Left renal pelvis (tissue), 4 donors: ENCODE measurements around the gene TMEM237. TPM values are rescaled to one million over a fixed set of nuclear protein-coding genes. Genes with fewer than 3 reads are reported as not detected.
"Not testable (repeated sequence)": the region's sequence is repeated elsewhere in the genome, so short reads cannot be mapped to it uniquely, and the experiment has no call there.

Experiments
- DNase-seq, 4 donors: peaks; one replicate each; pipeline ENCODE4 v3.0.0-alpha.2; 2013; ENCODE audit warnings: low read depth in 4 of 4, low spot score in 3 of 4
- polyA plus RNA-seq, 4 donors: library from polyadenylated mRNA; unstranded; fragments of 120-200 nt; gene quantifications; one replicate each; pipeline ENCODE4 v1.2.1, GENCODE V29; 2013; ENCODE audit not compliant: insufficient read length in 4 of 4

The TMEM237 gene
- polyA plus RNA-seq, result 10 to 100 TPM; 43.4 to 60.0 (median 57.4) TPM

- peak in 1 of 4 donors; percentile 29 for DNase-seq
Measured at GRCh38 chr2:201643216-201643890, at the start of gene TMEM237. Gene TMEM237 (minus strand): TSS chr2:201643503. CDS start chr2:201643400, 103 bp downstream.

GRCh38 chr2:201685156-201685555 lies 41.9 kb upstream of the TMEM237 start:
- no peak for DNase-seq

GRCh38 chr2:201680743-201681142 lies 37.4 kb upstream of the TMEM237 start:
- DNase-seq, result no peak

- no peak for DNase-seq
Measured at GRCh38 chr2:201678401-201678800, 35.1 kb upstream of the TMEM237 start.

GRCh38 chr2:201675454-201675853 lies 32.2 kb upstream of the TMEM237 start:
- no peak for DNase-seq

GRCh38 chr2:201674794-201675193 lies 31.5 kb upstream of the TMEM237 start:
- DNase-seq, result no peak

GRCh38 chr2:201674298-201674697 lies 31.0 kb upstream of the TMEM237 start:
- DNase-seq, result no peak

GRCh38 chr2:201673546-201673945 lies 30.2 kb upstream of the TMEM237 start:
- no peak for DNase-seq

GRCh38 chr2:201671205-201671604 lies 27.9 kb upstream of the TMEM237 start:
- not testable (repeated sequence) for DNase-seq

- no peak for DNase-seq
Measured at GRCh38 chr2:201669865-201670264, 26.6 kb upstream of the TMEM237 start.

- no peak for DNase-seq
Measured at GRCh38 chr2:201668402-201668910, 25.2 kb upstream of the TMEM237 start.

- DNase-seq, result no peak
Measured at GRCh38 chr2:201664334-201664733, 21.0 kb upstream of the TMEM237 start.

- DNase-seq, result no peak
Measured at GRCh38 chr2:201661366-201661765, 18.1 kb upstream of the TMEM237 start.

GRCh38 chr2:201660293-201660895 lies 17.1 kb upstream of the TMEM237 start:
- DNase-seq, result no peak

GRCh38 chr2:201656740-201657139 lies 13.4 kb upstream of the TMEM237 start:
- no peak for DNase-seq

- no peak for DNase-seq
Measured at GRCh38 chr2:201656102-201656501, 12.8 kb upstream of the TMEM237 start.

- no peak for DNase-seq
Measured at GRCh38 chr2:201654616-201655384, 11.5 kb upstream of the TMEM237 start.

- no peak for DNase-seq
Measured at GRCh38 chr2:201653221-201653620, 9.9 kb upstream of the TMEM237 start.

GRCh38 chr2:201649442-201649841 lies 6.1 kb upstream of the TMEM237 start:
- DNase-seq, result no peak

- no peak for DNase-seq
Measured at GRCh38 chr2:201647431-201647830, 4.1 kb upstream of the TMEM237 start.

- peak in 1 of 4 donors; percentile 27 for DNase-seq
Measured at GRCh38 chr2:201644001-201644400, 698 bp upstream of the TMEM237 start.
